Colonic mucosa (tissue), 4 donors: ENCODE results near the gene PAK5. TPM values are rescaled to one million over a fixed set of nuclear protein-coding genes. Genes with fewer than 3 reads are reported as not detected.

Experiments
- DNase-seq: peaks from one replicate; pipeline ENCODE4 v3.0.0-alpha.2; 2020
- H3K27ac ChIP-seq: fragments of 200-600 bp; one replicate; pipeline ENCODE4 v1.8.0; 2021
- H3K27me3 ChIP-seq: fragments of 200-600 bp; one replicate; pipeline ENCODE4 v1.8.0; 2021
- H3K36me3 ChIP-seq: fragments of 200-600 bp; one replicate; pipeline ENCODE4 v1.8.0; 2021
- H3K4me1 ChIP-seq: fragments of 200-600 bp; one replicate; pipeline ENCODE4 v1.8.0; 2021; ENCODE audit warnings: mild to moderate bottlenecking
- H3K4me3 ChIP-seq: fragments of 200-600 bp; one replicate; pipeline ENCODE4 v1.8.0; 2021
- H3K9ac ChIP-seq, 2 donors: one replicate each; pipeline ENCODE4 v1.7.0; 2013; ENCODE audit warnings: control low read depth in 2 of 2, low read depth in 2 of 2, low read length in 2 of 2
- H3K9me3 ChIP-seq: fragments of 200-600 bp; one replicate; pipeline ENCODE4 v1.8.0; 2021
- CTCF ChIP-seq: fragments of 200-600 bp; IDR thresholded peaks from one replicate; pipeline ENCODE4 v1.8.0; 2022; ENCODE audit warnings: antibody characterized with exemption, mild to moderate bottlenecking
- intact Hi-C: fragments of 100-400 bp; cut with DNase I; formaldehyde crosslinking; loops from one replicate; pipeline ENCODE4 v1.14.1; 2022
- total RNA-seq, 2 donors: library from RNA; stranded (reverse); fragmentation: NEBNext Ultra II Directional in 1 of 2; extraction: Animal tissue kit (Norgen Biotek cat#: 25700) in 1 of 2; gene quantifications; one replicate each; pipeline ENCODE4 v1.2.1, GENCODE V29; 2021
- donor health status: healthy.
- donor health status: DM: no; HTN: no; CAD: no.
- donor health status: DM: no; HTN: no; CAD: no.

The PAK5 gene
- total RNA-seq, 2 donors from 2014 or later, result 0.07 TPM; not detected in 1

- no peaks in the 10 kb centered on the region for H3K36me3 ChIP-seq
- DNase-seq, result no peak
- H3K4me3 ChIP-seq, result no peak overlapping the region
- no peaks in the 10 kb centered on the region for H3K27me3 ChIP-seq
- intact Hi-C loops, result no loop called here
- no peak overlapping the region for H3K27ac ChIP-seq
- H3K9ac ChIP-seq, result no peak overlapping the region
- H3K9me3 ChIP-seq, result no peaks in the 10 kb centered on the region
- no peak for TF ChIP-seq CTCF
- H3K4me1 ChIP-seq, result no peaks in the 10 kb centered on the region
Measured at GRCh38 chr20:9877932-9878495, 39.1 kb upstream of the PAK5 start.

- Histone ChIP-seq H3K4me1 (no peaks in the 10 kb centered on the region), H3K4me3 (no peak overlapping the region), H3K9ac (no peak overlapping the region), H3K27me3 (no peaks in the 10 kb centered on the region), H3K36me3 (no peaks in the 10 kb centered on the region), H3K27ac (no peak overlapping the region), H3K9me3 (no peaks in the 10 kb centered on the region)
- intact Hi-C loops, result no loop called here
- DNase-seq, result no peak
- TF ChIP-seq CTCF, result no peak
Measured at GRCh38 chr20:9867196-9867980, 28.5 kb upstream of the PAK5 start.

- Histone ChIP-seq H3K9ac (no peak overlapping the region), H3K27ac (no peak overlapping the region), H3K4me3 (no peak overlapping the region), H3K9me3 (no peaks in the 10 kb centered on the region), H3K36me3 (no peaks in the 10 kb centered on the region), H3K27me3 (no peaks in the 10 kb centered on the region), H3K4me1 (no peaks in the 10 kb centered on the region)
- TF ChIP-seq CTCF, result no peak
- intact Hi-C loops, result no loop called here
- DNase-seq, result no peak
Measured at GRCh38 chr20:9852566-9852965, 13.7 kb upstream of the PAK5 start.

- no peak overlapping the region for H3K9ac ChIP-seq
- H3K36me3 ChIP-seq, result no peaks in the 10 kb centered on the region
- intact Hi-C loops, result no loop called here
- no peak for TF ChIP-seq CTCF
- no peaks in the 10 kb centered on the region for H3K27me3 ChIP-seq
- no peak overlapping the region for H3K4me3 ChIP-seq
- H3K27ac ChIP-seq, result no peak overlapping the region
- DNase-seq, result no peak
- no peaks in the 10 kb centered on the region for H3K9me3 ChIP-seq
- H3K4me1 ChIP-seq, result no peaks in the 10 kb centered on the region
Measured at GRCh38 chr20:9839626-9840025, 750 bp upstream of the PAK5 start.

- TF ChIP-seq CTCF, result no peak
- Histone ChIP-seq H3K27ac (no peak overlapping the region), H3K9ac (no peak overlapping the region), H3K36me3 (no peaks in the 10 kb centered on the region), H3K4me3 (no peak overlapping the region), H3K9me3 (no peaks in the 10 kb centered on the region), H3K27me3 (no peaks in the 10 kb centered on the region), H3K4me1 (no peaks in the 10 kb centered on the region)
- intact Hi-C loops, result no loop called here
- DNase-seq, result no peak
Measured at GRCh38 chr20:9838035-9838377, 870 bp downstream of the PAK5 start.
